Activated naive CD4-positive, alpha-beta T cell treated with anti-CD3 and anti-CD28 coated beads for 36 hours (primary cell): Measurements from ENCODE around the gene AGPAT4. TPM values are rescaled to one million over a fixed set of nuclear protein-coding genes. Genes with fewer than 3 reads are reported as not detected.

Experiments
- CTCF ChIA-PET: fragments of 350-600 bp; sonication (Branson Sonifier 250); formaldehyde crosslinking; loops from one replicate; lab custom pipeline; 2021; ENCODE audit warnings: antibody characterized with exemption; lab: Charles Lee
- DNase-seq: peaks from one replicate; pipeline ENCODE4 v3.0.0-alpha.2; 2020
- H3K27ac Mint-ChIP-seq: one replicate; pipeline ENCODE4 v1.8.0; 2021; ENCODE audit warnings: mild to moderate bottlenecking, mixed read lengths
- H3K27me3 Mint-ChIP-seq: one replicate; pipeline ENCODE4 v1.8.0; 2021; ENCODE audit warnings: low read depth, mixed read lengths
- H3K36me3 Mint-ChIP-seq: one replicate; pipeline ENCODE4 v1.8.0; 2021; ENCODE audit warnings: low read depth, mixed read lengths
- H3K4me1 Mint-ChIP-seq: one replicate; pipeline ENCODE4 v1.8.0; 2021; ENCODE audit warnings: low read depth, mixed read lengths
- H3K4me3 Mint-ChIP-seq: one replicate; pipeline ENCODE4 v1.8.0; 2021; ENCODE audit warnings: mild to moderate bottlenecking, moderate library complexity, mixed read lengths
- H3K9me3 Mint-ChIP-seq: one replicate; pipeline ENCODE4 v1.8.0; 2021; ENCODE audit warnings: mixed read lengths
- intact Hi-C: fragments of 100-400 bp; cut with micrococcal nuclease; formaldehyde crosslinking; loops from one replicate; pipeline ENCODE4 v1.15.1; 2023
- total RNA-seq, 2 experiments: library from RNA; stranded (reverse); gene quantifications; one replicate each; pipeline ENCODE4 v1.2.3, GENCODE V29; 2021

Gene AGPAT4
- total RNA-seq, 2 experiments from 2014 or later: 3.7 to 4.2 TPM

DNA sequence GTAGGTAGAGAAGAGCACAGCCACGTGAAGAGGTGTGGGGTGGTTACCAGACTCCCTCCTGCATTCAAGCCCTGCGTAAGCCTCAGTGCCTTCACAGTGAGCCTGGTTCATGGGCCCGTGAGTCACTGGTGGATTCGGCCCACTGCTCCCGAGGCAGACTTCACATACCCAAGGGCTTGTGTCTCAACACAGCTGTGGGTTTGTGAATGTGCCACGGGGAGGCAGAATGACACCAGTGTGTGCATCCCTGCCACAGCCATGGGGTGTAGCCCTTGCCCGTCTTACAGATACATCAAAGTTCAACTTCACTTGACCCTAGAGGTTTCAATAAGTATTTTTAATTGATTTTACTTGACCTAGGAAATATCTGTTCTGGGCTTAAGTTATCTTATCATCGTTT, 173.8 kb downstream of the AGPAT4 start:
- H3K9me3 Mint-ChIP-seq: no peaks in the 10 kb centered on the region
- H3K4me1 Mint-ChIP-seq: peaks cover 3% of the 10 kb centered on the region
- peaks cover 38% of the 10 kb centered on the region for H3K36me3 Mint-ChIP-seq
- CTCF ChIA-PET: no interaction called here
- intact Hi-C loops: loop anchor here (2.0 kb wide), 1 partner anchor 271 kb away; no protein-coding TSS in a partner anchor
- H3K27ac Mint-ChIP-seq: no peak overlapping the region
- no peaks in the 10 kb centered on the region for H3K27me3 Mint-ChIP-seq
- H3K4me3 Mint-ChIP-seq: no peak overlapping the region
- no peak for DNase-seq

- Mint-ChIP-seq H3K36me3 (peaks cover 38% of the 10 kb centered on the region), H3K27me3 (no peaks in the 10 kb centered on the region), H3K4me1 (no peaks in the 10 kb centered on the region), H3K27ac (no peak overlapping the region), H3K9me3 (no peaks in the 10 kb centered on the region), H3K4me3 (no peak overlapping the region)
- CTCF ChIA-PET: no interaction called here
- intact Hi-C loops: no loop called here
- DNase-seq: no peak
These were observed 177.9 kb downstream of the AGPAT4 start for GRCh38 chr6:161095916-161096315.

DNA sequence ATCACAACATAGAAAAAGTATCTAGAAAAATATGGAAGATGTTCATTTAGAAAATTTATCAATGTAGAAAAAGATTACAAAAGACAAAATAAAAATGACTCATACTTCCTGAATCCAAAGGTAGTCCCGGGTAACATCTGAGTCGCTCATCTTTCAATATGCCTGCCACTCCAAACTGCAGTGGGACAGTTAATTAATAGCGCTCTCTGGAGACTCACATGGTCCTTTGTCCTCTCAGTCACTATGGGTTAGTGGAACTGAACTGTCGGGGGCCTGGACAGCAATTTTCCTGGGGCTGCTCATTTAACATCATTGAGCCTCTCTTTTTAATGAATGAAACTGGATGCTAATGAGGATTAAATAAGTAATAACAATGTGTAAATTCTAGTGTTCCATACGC, 178.9 kb downstream of the AGPAT4 start:
- Mint-ChIP-seq H3K4me1 (no peaks in the 10 kb centered on the region), H3K4me3 (no peak overlapping the region), H3K27me3 (no peaks in the 10 kb centered on the region), H3K36me3 (peaks cover 36% of the 10 kb centered on the region), H3K27ac (no peak overlapping the region), H3K9me3 (no peaks in the 10 kb centered on the region)
- CTCF ChIA-PET: no interaction called here
- DNase-seq: no peak
- intact Hi-C loops: no loop called here

GRCh38 chr6:161091972-161092701, 181.7 kb downstream of the AGPAT4 start:
- Mint-ChIP-seq H3K27ac (no peak overlapping the region), H3K36me3 (peaks cover 34% of the 10 kb centered on the region), H3K4me3 (no peak overlapping the region), H3K9me3 (no peaks in the 10 kb centered on the region), H3K27me3 (no peaks in the 10 kb centered on the region), H3K4me1 (no peaks in the 10 kb centered on the region)
- CTCF ChIA-PET: no interaction called here
- intact Hi-C loops: no loop called here
- DNase-seq: no peak

- CTCF ChIA-PET: no interaction called here
- Mint-ChIP-seq H3K36me3 (peaks cover 34% of the 10 kb centered on the region), H3K4me3 (no peak overlapping the region), H3K27me3 (no peaks in the 10 kb centered on the region), H3K27ac (no peak overlapping the region), H3K4me1 (no peaks in the 10 kb centered on the region), H3K9me3 (no peaks in the 10 kb centered on the region)
- intact Hi-C loops: no loop called here
- DNase-seq: no peak
These were observed 182.7 kb downstream of the AGPAT4 start for GRCh38 chr6:161091151-161091550.

DNA sequence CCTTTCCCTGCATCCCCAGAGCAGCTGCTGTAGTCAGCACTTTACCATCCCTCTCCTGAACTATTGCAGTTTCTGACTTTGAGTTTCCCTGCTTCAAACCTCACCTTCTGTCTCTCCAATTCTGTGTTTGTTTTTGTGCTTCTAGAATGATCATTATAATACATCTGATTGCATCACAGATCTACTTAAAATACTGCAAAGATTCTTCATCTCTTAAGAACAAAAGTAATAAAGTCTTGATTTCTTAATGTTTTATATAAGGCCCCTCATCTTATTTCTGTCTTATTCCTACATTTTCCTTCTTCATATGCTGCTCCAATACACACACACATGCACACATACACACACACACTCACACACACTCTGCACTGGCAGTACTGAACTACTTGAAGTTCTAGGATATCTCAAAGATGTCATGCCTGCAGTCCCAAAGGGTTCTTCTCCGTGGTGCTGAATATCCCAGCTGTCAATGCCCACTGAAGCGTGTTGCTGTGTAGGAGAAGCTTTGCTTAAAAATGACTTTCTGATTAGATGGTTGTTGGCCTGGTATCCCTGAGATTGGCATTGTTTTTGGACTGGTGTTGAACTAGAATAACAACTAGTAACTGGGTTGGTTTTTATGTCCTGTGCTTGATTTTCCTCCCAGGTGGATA, 185.1 kb downstream of the AGPAT4 start:
- Mint-ChIP-seq H3K4me1 (no peaks in the 10 kb centered on the region), H3K27ac (no peak overlapping the region), H3K36me3 (peaks cover 35% of the 10 kb centered on the region), H3K27me3 (no peaks in the 10 kb centered on the region), H3K4me3 (no peak overlapping the region), H3K9me3 (no peaks in the 10 kb centered on the region)
- intact Hi-C loops: no loop called here
- DNase-seq: no peak
- CTCF ChIA-PET: interaction anchor here (0.8 kb wide), 1 partner anchor 252 kb away, joined by 3 read pairs; no protein-coding TSS in a partner anchor

- no peak for DNase-seq
- Mint-ChIP-seq H3K36me3 (peaks cover 24% of the 10 kb centered on the region), H3K4me3 (no peak overlapping the region), H3K4me1 (peaks cover 2% of the 10 kb centered on the region), H3K27me3 (no peaks in the 10 kb centered on the region), H3K9me3 (no peaks in the 10 kb centered on the region), H3K27ac (no peak overlapping the region)
- intact Hi-C loops: no loop called here
- CTCF ChIA-PET: interaction anchor here (0.7 to 1.1 kb wide), 3 partner anchors 38 to 286 kb away, joined by 3 read pairs; no protein-coding TSS in a partner anchor
These were observed 188.6 kb downstream of the AGPAT4 start for GRCh38 chr6:161085246-161085645.

GRCh38 chr6:161082215-161082614, 191.6 kb downstream of the AGPAT4 start:
- no peak overlapping the region for H3K27ac Mint-ChIP-seq
- CTCF ChIA-PET: no interaction called here
- intact Hi-C loops: no loop called here
- H3K9me3 Mint-ChIP-seq: no peaks in the 10 kb centered on the region
- H3K4me1 Mint-ChIP-seq: peaks cover 12% of the 10 kb centered on the region
- DNase-seq: no peak
- H3K27me3 Mint-ChIP-seq: no peaks in the 10 kb centered on the region
- H3K36me3 Mint-ChIP-seq: peaks cover 21% of the 10 kb centered on the region
- no peak overlapping the region for H3K4me3 Mint-ChIP-seq

GRCh38 chr6:161080263-161080970, 193.4 kb downstream of the AGPAT4 start:
- peaks cover 12% of the 10 kb centered on the region for H3K4me1 Mint-ChIP-seq
- peaks cover 17% of the 10 kb centered on the region for H3K36me3 Mint-ChIP-seq
- no peaks in the 10 kb centered on the region for H3K9me3 Mint-ChIP-seq
- H3K27me3 Mint-ChIP-seq: no peaks in the 10 kb centered on the region
- CTCF ChIA-PET: no interaction called here
- no peak for DNase-seq
- no peak overlapping the region for H3K4me3 Mint-ChIP-seq
- H3K27ac Mint-ChIP-seq: no peak overlapping the region
- intact Hi-C loops: no loop called here
